Fibroblast of skin of back (primary cell): ENCODE measurements around the gene TCF3.

ENCODE experiments used
- DNase-seq: peaks from one replicate; pipeline ENCODE4 v3.0.0-alpha.2; 2013

Gene TCF3

DNA sequence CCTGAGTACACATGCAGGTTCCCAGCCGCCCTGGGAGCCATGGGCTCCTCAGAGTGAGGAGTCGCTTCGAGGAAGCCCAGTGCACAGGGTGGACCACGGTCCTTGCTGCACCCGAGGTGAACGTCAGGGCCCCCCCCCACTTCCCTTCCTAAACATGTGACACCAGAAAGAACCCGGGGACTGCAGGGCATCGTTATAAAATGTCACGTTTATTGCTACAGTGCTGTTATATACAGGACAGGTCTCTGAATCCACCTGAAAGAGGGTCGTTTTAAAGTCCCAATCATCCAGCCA lies 43.4 kb downstream of the TCF3 start:
- no peak for DNase-seq

DNA sequence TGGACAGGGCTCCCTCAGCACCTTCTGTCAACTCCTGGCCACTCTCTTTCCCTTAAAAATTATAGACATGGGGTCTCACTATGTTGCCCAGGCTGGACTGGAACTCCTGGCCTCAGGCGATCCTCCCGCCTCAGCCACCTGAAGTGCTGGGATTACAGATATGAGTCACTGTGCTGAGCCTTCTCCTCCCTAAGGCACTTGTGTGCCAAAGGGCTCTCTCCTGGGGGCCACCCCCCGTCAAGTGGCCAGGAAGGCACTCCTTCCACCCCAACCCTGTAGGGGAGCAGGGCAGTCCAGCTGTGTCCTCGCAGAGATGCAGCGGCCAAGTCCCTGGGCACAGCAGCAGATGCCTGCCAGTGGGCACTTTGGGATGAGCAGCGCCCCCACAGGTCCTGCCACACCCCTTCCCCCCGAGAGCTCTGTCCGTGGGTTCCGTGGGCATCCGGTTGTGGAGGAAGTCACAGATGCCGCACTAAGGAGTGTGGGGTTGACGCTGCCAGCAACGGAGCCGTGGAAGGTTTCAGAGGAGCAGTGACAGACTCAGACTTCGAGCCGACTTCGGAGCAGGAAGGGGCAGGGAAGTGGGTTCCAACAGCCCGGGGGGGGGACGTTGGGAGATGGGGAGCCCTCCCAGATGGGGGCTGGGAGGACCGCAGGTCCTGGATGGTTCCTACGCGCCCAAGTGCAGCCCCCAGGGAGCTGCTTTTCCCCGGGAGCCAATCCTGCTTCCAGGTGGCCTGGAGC lies 43.9 kb downstream of the TCF3 start:
- DNase-seq = no peak

DNA sequence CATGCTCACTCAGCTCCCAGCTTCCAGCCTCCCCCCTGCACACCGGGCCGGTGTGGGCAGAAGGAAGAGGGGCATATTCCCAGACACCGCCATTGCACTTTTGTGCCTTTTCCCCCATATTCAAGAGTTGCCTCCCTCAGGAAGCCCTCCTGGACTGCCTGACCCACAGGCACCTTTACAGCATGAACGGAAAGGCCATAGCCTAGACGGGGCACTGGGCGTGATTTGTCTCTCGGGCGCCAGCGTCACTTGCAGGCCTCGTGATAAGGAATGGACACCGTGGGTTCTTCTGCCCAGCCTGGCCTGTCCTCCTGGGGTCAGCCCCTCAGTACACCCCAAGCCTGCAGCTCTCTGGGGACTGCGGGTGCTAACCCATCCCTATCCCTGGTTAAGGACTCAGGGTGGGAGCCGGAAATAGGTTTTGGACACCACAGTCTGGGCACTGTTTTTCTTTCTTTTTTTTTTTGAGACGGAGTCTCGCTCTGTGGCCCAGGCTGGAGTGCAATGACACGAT lies 46.2 kb downstream of the TCF3 start:
- no peak for DNase-seq

DNA sequence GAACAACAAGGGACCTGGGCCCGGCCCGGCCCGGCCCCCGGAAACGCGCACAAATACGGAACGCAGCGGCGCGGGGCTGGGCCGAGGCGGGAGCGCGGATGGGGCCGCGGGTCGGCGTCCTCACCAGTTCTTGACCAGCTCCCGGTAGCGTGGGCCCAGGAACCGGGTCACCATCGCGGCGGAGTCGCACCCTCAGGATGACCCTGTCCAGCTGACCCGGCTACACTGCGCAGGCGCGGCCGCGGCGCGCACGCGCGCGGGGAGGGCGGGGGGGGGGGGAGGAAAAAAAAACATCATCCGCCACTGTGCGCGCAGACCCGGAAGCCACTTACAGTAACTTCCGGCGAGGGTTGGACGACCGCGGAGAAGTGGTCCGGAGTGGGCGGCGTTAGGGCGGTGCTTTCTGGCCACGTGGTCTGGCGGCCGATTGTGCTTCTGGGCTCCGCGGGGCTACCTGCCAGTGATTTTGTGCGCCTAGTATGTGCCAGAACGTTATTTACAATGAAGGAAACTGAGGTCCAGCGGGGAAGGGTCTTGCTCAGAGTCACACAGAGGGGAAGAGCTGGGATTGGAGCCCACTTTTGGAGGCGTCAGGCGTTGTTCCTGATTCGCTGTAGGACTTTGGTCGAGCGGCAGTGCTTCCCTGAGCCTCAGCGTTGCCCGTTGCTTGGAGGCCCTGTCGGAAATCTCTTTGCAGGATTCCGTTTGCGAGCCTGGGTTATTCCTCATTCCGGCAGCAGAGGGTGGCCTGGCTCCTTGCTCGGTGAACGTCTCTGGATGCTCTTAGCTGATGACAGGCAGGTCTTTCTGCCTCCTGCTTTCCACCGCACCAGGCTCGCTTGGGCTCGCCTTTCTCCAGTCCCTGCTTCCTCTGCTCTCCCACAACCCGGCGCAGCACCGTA lies 46.9 kb downstream of the TCF3 start, which contains the start of gene UQCR11:
TSS of gene UQCR11 (minus strand) at position 227 of the 902 bp plus-strand sequence. CDS start at position 174, 53 bp downstream.
- DNase-seq = peak; percentile 95

DNA sequence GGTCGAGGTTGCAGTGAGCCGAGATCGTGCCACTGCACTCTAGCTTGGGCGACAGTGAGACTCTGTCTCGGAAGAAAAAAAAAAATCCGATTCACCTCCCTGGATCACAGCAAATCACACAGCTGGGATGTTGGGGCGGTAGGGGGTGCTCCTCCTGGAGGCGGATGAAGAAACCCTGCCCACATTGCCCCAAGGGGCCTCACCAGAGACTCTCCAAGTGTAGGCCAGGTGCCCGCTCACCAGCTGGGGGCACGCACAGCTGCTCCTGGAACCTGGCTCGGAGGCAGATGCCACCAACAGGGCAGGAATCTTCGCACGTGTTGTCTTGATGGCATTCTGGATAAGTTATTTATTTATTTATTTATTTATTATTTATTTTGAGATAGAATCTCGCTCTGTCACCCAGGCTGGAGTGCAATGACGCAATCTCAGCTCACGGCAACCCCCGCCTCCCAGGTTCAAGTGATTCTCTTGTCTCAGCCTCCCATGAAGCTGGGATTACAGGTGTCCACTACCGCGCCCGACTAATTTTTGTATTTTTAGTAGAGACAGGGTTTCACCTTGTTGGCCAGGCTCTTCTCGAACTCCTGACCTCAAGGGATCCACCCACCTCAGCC lies 50.2 kb downstream of the TCF3 start:
- DNase-seq = no peak

DNA sequence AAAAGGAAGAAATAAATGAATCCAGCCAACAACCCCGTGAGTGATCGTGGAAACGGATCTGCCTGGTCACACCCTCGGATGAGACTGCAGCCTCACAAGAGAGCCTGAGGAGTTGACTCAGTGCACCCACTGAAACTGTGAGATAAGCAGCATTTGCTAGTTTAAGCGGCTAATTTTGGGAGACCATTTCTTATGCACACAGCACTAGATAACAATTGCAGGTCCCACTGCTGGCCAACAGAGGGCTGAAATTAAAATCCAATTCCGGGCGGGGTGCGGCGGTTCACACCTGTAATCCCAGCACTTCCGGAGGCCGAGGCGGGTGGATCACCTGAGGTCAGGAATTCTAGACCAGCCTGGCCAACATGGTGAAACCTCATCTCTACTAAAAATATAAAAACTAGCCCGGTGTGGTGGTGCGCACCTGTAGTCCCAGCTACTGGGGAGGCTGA lies 50.8 kb downstream of the TCF3 start:
- no peak for DNase-seq

DNA sequence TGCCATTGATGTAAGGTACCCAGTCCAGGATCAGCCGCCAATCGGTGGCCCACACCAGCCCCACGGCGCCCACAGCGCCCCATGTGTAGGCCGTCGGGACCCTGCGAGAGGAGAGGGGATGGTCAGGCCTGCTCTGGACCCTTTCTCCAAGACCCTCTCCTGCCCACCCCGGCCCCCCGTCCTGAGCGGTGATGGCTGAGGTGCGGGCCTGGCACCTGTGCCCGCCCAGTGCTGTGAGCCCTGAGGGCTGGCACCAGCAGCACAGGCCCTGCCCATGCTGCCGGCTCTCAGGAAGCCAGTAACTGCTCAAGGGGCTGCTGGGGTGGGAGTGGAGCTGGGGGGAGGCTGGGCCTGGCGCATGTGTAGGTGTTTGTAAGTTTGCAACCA lies 53.0 kb downstream of the TCF3 start:
- DNase-seq = no peak

DNA sequence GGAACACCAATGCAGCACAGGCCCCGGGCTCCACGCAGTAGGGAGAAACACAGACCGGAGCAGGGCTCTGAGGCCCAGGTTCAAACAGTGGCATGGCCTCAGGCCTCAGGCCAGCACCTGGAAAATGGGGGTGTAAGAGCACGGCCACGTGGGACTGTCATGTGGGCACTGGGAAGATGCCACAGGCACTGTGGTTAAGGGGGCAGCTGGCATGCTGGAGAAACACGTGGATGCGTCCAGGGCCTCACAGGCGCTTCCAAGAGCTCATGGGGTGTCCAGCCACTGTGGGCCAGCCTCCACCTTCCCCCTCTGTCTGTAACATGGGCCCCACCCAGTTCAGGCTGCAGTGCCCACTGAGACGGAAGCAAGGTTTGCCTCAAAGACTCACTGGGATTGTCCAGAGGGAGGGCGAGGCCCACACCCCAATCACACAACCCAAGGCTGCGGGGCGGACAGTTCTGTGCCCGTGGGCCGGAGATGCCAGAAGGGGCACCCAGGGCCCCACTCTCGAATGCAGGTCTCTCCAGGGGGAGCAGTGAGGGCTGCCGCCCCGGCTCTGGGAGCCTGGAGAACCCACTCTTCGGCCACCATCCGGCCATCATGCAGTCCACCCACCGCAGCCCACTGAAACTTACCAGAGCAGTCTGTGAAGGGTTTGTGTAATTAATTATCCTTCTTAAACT lies 53.5 kb downstream of the TCF3 start:
- no peak for DNase-seq

DNA sequence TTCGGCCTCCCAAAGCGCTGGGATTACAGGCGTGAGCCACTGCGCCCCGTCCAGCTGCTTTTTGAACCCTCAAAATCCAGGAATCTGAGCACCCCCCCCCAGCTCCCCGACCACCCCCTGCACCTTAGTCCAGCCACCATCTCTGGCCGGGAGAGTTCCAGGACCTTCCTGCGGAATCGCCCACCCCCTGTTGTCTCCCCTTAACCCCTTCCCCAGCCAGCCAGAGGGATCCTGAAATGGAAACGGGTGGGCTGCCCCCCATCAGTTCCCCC lies 59.0 kb downstream of the TCF3 start:
- no peak for DNase-seq

DNA sequence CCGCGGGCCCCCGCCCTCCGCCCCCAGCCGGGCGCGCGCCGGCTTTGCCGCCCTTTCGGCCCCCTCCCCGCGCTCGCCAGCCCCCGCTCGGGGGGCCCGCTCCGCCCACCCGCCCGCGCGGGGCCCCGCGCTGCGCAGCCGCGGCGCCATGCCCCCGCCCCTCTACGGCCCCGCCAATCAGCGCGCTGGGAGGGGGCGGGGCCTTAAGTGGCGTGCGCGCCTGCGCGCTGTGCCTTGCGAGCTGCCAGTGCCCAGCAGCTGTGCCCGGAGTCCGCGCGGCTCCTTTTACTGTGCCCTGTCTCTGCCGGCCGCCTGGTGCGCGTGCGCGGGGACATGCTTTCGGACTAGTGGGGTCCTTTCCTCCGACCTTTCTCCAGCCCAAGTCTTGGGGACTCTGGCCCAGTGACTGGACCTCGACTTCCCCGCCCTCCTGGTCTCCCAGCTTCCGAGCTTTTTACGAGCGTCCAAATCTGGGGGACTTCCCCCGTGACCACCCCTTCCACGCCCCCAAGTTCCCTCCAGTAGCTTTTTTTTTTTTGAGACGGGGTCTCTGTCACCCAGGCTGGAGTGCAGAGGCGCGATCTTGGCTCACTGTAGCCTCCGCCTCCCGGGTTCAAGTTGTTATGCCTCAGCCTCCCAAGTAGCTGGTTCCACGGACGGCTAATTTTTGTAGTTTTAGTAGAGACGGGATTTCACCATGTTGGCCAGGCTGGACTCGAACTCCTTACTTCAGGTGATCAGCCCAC lies 59.5 kb downstream of the TCF3 start, which contains the start of gene MBD3:
TSS of gene MBD3 (minus strand) at position 111 of the 746 bp plus-strand sequence. CDS start 234 bp downstream, outside the sequence.
- peak; percentile 90 for DNase-seq

DNA sequence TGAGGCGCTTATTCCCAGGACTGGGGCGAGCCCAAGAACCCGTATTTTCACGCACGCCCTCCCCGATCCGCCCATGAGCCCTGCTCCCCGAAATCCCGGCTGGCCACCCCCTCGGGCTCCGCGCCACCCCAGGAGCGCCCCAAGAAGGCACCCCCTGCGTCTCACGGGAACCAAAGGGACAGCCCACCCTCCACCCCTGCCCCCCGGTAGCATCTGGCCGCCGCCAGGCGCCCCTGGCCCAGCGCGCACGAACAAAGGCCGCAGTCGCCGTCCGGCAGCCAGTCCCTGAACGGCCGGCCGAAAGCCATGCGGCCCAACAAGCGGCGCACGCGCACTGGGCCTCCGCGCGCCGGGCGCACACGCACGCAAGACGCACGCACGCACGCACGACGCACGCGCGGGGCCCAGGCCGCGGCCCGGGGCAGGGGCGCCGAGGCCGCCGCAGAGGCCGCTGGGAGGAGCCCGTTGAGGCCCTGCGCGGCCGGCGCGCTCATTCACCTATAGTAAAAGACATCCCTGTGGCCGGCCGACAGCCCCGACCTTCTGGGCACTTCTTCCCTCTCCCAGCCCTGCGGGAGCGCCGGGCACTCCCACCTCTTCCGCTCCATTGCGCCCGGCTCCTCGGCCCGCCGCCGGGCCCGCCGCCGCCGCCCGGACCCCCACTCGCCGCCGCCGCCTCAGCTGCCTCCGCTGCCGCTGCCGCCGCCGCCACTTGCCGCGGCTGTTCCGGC lies 60.2 kb downstream of the TCF3 start:
- DNase-seq = peak; percentile 89

DNA sequence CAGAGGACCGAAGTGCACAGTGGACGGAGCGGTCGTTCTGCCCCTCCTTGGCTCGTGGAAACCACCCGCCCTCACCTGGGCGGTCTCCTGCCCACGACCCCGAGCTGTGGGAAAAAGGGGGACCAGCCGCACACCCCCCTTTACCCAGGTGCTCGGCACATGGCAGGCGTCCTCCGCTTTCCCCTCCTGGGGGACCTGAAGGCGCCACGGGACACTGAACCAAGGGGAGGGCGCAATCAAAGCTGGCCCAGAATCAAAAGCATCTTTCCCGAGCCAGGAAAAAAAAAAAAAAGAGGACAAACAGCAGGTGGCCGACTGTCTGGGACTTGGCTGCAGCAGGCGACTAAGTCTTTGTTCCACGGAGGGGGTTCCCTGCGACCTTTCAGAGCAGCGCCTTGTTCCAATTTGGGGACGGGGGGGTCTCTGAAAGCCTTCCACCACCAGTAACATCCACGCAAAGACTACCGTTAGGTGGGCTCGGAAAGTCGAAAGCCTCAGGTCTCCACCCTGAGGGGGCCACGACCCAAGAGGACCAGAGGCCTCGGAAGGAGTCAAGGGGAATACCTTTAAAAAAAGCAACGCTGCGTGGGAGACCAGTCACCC lies 60.9 kb downstream of the TCF3 start:
- DNase-seq = peak; percentile 11

DNA sequence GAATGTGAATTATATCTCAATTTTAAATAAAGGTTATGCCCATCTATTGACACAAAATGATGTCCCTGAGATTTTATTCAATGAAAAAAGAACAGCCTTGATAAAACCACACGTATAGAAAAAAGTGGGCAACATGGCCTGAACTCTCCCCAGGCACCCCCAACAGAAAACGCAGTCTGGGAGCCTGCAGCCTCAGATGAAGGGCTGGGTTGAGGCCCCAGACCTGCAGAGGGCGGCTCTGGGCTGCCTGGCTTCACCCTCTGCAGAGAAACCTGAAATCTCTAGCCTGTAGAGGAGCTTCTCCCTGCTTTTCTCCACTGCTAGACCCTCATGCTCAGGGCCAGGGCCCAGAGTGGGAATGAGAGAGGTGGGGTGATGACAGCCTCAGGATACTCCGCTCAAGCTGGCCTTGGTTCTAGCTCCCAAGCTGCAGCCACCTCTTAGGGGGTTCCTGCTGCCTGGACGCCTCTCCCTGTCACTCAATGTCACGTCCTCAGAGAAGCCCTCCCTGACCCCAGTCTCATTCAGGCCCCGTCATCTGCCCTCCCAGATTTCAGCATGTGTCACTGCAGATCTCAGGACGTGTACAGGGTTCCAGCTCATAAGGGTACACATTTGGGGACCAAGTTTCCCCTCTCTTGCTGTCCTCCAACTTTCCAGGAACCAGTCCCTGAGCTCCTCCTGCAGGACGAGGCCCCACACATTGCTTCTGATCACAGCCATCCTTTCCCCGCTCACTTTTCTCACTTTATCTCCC lies 61.6 kb downstream of the TCF3 start:
- peak; percentile 40 for DNase-seq

DNA sequence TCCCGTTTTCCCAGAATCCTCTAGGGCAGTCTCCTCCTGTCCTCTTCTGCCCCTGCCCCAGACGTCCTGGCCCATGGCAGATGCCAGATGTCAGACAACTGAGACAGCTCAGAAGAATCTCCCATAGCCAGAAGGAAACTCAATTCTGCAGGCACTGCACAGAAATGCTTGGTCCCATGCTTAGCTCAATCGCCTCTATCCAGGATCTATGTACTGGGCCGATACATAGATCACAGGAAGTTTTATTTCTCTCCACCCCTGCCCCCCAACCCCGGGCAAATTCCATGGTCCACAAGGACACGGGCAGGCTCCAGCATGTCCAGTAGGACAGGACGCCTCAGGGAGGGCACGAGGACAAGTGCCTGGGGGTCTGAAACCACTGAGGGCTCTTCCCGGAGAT lies 64.5 kb downstream of the TCF3 start:
- no peak for DNase-seq

DNA sequence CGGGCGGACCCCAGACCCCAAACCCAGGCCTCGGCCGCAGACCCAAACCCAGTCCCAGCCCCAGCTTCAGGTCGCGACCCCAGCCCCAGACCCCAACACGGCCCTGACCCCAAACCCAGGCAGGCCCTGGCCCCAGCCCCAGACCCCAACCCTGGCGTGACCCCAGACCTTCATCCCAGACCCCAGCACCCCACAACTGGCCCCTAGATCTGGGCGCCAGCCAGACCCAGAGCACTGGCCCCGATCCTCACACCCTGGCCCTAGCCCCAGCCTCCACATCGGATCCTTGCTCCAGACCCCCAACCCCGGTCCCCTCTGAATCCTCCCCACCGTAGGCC lies 67.2 kb downstream of the TCF3 start:
- DNase-seq = no peak

DNA sequence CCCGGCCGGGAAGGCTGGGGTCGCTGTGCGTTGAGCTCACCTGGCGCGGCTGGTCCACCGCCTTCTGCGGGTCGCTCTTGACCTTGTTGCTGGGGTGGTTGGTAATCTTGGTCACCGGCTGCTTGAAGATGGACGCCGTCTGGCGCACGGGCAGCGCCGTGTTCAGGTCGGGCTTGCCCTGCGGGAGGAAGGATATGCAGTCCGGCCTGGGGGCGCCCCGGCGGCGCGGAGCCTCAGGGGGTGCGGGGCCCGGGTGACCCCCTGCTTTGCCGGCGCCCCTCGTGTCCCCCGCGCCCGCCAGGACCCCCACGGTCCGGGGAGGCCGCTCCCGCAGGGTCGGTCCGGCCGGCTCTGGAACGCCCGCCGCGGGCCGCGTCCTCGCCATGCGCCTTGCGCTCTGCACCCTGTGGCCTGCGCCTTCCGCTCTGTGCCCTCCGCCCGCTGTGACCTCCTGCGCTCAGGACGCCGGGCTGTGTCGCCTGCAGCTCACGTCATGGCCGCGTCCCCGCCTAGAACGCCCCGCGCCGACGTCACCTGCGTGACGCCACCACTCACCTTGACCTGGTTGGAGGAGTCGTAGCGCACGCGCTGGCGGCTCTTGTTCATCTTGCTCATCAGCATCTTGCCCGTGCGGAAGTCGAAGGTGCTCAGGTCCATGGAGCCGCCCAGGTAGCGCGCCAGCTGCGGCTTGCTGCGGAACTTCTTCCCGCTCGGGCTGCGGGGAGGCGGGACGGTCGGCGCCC lies 67.7 kb downstream of the TCF3 start:
- no peak for DNase-seq

DNA sequence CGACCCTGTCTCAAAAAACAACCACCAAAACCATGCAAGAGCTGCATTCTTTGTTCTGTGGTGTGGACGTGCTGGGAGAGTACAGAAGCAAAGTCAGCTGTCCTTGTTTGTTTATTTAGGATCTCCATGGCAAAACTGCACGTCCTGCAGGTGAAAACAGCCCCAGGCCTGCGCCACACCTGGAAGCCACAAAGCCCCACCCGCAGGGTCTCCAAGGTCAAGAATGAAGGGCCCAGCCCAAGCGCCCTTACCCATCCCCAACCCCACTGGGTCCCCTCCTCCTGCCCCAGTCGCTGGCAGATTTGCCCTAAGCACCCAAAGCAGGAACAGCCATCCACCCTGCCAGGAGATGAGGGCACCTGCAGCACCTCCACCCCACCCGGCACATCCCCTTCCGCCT lies 70.2 kb downstream of the TCF3 start:
- no peak for DNase-seq

DNA sequence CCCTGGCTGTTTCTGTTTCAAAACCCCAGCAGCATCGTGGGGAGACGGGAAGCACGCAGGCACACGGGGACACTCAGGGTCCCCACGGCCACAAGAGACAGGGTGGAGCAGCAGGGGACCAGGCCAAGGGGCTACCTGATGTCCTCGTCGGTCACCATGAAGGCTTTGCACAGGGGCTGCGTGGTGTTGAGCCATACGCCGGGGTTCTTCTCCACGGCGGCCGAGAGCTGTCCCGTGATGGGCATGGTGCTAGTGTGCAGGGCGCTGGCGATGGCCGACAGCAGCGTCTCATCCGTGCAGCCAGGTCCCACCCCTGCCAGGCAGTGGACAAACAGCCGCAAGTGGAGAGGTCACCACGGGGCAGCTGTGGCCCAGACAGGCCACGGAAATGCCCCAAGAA lies 71.5 kb downstream of the TCF3 start:
- no peak for DNase-seq

DNA sequence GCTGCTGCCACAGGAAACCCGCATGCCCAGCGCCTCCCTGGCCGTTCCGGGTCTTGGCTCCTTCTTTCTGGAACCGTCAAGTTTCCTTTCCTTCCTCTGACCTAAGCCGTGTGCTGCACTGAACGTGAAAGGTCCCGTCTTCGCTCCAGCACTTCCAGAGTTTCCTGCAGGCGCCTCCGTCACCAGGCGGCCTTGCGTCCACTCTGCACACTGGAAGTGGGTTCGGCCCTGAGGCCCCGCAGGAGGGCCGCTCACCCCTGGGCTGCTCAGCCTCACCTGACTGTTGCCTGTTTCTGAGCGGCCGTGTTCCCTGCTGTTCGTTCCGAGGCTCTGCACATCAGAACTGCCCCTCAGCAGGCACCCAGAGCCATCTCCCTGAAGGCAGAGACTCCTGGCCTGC lies 72.0 kb downstream of the TCF3 start:
- no peak for DNase-seq

DNA sequence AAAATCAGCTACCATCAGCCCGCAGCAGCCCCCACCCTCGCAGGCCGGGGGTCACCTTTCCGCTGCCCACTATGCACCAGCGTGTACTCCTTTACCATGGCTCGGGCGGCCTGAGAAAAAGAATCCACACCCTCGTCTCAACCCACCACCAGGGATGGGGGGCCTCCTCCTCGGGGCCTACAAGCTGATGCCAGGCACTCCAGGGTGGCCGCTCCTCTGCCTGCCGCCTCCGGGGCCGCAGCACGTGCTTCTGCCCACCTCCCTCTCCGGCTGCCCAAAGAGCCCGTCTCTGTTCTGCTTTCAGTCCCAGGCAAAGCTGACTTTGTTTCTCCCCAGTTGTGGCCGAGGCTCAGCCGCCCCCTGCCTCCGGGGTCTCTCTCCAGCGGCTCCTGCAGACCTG lies 73.2 kb downstream of the TCF3 start:
- no peak for DNase-seq
